Measurements from ENCODE around the gene YY1. TPM values are rescaled to one million over a fixed set of nuclear protein-coding genes. Genes with fewer than 3 reads are reported as not detected.

YY1 gene
- total and polyA plus RNA-seq, 2 experiments from 2014 or later, result 88.2 to 128 TPM

GRCh38 chr14:100203146-100203545 lies 35.8 kb upstream of the YY1 start (continued):
- TF ChIP-seq ZNF462 (CRISPR knock-in tag; IDR thresholded peaks at IDR 0.05) (no peak), NANOG (IDR thresholded peaks at IDR 0.05; ENCODE audit: borderline replicate concordance) (no peak)
- TF ChIP-seq, protein P1, sequence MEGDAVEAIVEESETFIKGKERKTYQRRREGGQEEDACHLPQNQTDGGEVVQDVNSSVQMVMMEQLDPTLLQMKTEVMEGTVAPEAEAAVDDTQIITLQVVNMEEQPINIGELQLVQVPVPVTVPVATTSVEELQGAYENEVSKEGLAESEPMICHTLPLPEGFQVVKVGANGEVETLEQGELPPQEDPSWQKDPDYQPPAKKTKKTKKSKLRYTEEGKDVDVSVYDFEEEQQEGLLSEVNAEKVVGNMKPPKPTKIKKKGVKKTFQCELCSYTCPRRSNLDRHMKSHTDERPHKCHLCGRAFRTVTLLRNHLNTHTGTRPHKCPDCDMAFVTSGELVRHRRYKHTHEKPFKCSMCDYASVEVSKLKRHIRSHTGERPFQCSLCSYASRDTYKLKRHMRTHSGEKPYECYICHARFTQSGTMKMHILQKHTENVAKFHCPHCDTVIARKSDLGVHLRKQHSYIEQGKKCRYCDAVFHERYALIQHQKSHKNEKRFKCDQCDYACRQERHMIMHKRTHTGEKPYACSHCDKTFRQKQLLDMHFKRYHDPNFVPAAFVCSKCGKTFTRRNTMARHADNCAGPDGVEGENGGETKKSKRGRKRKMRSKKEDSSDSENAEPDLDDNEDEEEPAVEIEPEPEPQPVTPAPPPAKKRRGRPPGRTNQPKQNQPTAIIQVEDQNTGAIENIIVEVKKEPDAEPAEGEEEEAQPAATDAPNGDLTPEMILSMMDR (conservative IDR thresholded peaks at IDR 0.05; ENCODE audit: low read depth in 2 of 2), result no peak

DNA sequence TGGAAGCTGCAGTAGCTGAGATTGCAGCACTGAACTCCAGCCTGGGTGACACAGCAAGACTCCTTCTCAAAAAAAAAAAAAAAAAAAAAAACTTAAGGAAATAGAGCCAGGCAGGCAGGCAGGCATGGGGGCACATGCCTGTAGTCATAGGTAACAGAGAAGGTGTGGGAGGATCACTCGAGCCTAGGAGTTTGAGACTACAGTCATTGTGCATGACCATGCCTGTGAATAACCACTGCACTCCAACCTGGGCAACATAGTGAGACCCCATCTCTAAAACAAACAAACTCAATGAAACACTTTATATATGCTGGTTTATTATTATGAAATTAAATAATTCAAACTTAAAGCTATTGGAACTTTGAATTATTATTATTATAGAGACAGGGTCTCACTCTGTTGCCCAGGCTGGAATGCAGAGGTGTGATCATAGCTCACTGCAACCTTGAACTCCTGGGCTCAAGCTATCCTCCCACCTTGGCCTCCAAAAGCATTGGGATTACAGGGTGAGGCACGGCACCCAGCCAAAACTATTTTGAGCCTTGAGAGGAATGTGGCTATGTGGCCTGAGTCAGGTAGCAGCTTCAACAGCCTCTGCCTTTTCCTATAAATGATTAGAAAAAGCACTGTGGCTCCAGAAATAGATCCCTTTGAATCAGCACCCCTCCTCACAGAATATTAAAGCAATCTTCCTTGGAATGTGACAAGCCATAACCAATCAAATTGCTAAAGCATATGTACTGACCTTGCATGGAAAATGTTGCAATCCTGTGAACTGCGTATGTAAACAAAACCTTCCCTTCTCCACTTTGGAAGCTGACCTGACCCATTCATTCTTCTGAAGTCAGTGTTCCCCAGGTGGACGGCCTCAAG lies 34.7 kb upstream of the YY1 start:
- Mint-ChIP-seq H3K36me3 (ENCODE audit: low read depth) (peaks cover 7% of the 10 kb centered on the region; the same call in 1 of the 3 replicates), H3K9me3 (peaks cover 3% of the 10 kb centered on the region; the same call in 2 of the 3 replicates), H3K4me1 (peaks cover 3% of the 10 kb centered on the region), H3K27ac (no peak overlapping the region), H3K4me3 (no peak overlapping the region), H3K27me3 (ENCODE audit: insufficient read depth, low read depth, poor library complexity) (peaks cover 15% of the 10 kb centered on the region)
- H3K27me3 ChIP-seq (ENCODE audit: insufficient read depth), result no peaks in the 10 kb centered on the region
- H2AFZ ChIP-seq, result no peak overlapping the region
- no peaks in the 10 kb centered on the region for H3K9me2 ChIP-seq (ENCODE audit: insufficient read depth)
- H3K4me3 ChIP-seq, result no peak overlapping the region
- H4K20me1 ChIP-seq (replicated peaks; ENCODE audit: insufficient read depth), result no peaks in the 10 kb centered on the region
- H3K27ac ChIP-seq (ENCODE audit: low read depth), result no peak overlapping the region
- no peaks in the 10 kb centered on the region for H3K36me3 ChIP-seq (ENCODE audit: insufficient read depth)
- 0 out of 2 replicates have a peak, but pooled peaks cover 4% of the 10 kb centered on the region for H3F3A ChIP-seq (replicated peaks; ENCODE audit: low read depth)
- no peak overlapping the region for H3K4me2 ChIP-seq
- DNase-seq (ENCODE audit: low spot score) (no peak), ATAC-seq (no peak)
- no peaks in the 10 kb centered on the region for H3K79me2 ChIP-seq (replicated peaks; ENCODE audit: insufficient read depth)
- H3K4me1 ChIP-seq (ENCODE audit: insufficient read depth), result peaks cover 10% of the 10 kb centered on the region
- TF ChIP-seq REST (IDR thresholded peaks at IDR 0.05; ENCODE audit: unreplicated experiment) (no peak), CREB1 (CRISPR knock-in tag; IDR thresholded peaks at IDR 0.05; ENCODE audit: low read depth) (no peak), NANOG (IDR thresholded peaks at IDR 0.05; ENCODE audit: borderline replicate concordance) (no peak), JUNB (IDR thresholded peaks at IDR 0.05; ENCODE audit: unreplicated experiment) (no peak)
- TF ChIP-seq, protein P2, sequence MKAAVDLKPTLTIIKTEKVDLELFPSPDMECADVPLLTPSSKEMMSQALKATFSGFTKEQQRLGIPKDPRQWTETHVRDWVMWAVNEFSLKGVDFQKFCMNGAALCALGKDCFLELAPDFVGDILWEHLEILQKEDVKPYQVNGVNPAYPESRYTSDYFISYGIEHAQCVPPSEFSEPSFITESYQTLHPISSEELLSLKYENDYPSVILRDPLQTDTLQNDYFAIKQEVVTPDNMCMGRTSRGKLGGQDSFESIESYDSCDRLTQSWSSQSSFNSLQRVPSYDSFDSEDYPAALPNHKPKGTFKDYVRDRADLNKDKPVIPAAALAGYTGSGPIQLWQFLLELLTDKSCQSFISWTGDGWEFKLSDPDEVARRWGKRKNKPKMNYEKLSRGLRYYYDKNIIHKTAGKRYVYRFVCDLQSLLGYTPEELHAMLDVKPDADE (IDR thresholded peaks at IDR 0.05), result no peak
- TF ChIP-seq, protein P1 (conservative IDR thresholded peaks at IDR 0.05; ENCODE audit: low read depth in 2 of 2), result no peak
